GM12864 (cell line): ENCODE results near the gene MATN4.

Experiments used
- DNase-seq: peaks from one replicate; pipeline ENCODE4 v3.0.0-alpha.2; 2011; ENCODE audit warnings: low read depth
- H3K4me3 ChIP-seq: 2 replicates; pipeline ENCODE4 v1.5.1; 2011; ENCODE audit warnings: mild to moderate bottlenecking, low read depth, low read length, control low read depth
- CTCF ChIP-seq: IDR thresholded peaks from 2 replicates; pipeline ENCODE4 v1.5.1; 2011; ENCODE audit warnings: low read depth, mild to moderate bottlenecking, moderate library complexity, low read length, control low read depth, inconsistent platforms; ENCODE audit errors: missing control alignments

MATN4 gene

GRCh38 chr20:45343532-45344167 lies 35.6 kb upstream of the MATN4 start:
- TF ChIP-seq CTCF: no peak
- DNase-seq: no peak
- no peak overlapping the region for H3K4me3 ChIP-seq

DNA sequence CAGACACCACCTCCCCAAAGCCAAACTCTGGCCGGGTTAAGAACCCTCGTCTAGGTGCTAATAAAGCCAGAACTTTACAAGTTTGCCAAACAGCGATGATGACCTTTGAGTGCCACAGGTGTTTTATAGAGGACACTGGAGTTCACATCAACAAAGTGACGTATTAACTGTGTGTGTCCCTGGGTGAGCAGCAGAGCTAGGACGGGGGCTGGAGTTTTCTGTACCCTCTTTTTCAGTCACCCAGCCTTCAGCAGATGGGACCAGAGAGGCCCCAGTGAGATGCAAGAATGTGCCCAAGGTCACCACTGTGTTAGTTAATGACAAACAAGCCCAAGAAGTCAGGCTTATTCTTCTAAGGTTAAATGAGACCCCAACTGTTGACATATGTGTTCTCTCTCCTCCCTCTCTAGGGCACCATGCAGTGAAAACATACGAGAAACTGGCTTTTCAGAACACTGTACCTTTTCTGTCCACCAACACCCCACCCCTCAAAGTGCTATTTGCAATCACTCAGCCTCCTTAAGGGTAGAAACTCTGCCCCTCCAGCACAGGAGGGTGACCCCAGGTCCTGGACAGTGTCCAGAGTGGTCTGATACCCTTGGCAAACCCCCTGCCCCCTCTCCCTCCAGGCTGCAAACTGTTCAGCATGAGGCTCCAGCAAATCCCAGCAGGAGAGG lies 34.9 kb upstream of the MATN4 start:
- no peak for TF ChIP-seq CTCF
- no peak overlapping the region for H3K4me3 ChIP-seq
- no peak for DNase-seq

DNA sequence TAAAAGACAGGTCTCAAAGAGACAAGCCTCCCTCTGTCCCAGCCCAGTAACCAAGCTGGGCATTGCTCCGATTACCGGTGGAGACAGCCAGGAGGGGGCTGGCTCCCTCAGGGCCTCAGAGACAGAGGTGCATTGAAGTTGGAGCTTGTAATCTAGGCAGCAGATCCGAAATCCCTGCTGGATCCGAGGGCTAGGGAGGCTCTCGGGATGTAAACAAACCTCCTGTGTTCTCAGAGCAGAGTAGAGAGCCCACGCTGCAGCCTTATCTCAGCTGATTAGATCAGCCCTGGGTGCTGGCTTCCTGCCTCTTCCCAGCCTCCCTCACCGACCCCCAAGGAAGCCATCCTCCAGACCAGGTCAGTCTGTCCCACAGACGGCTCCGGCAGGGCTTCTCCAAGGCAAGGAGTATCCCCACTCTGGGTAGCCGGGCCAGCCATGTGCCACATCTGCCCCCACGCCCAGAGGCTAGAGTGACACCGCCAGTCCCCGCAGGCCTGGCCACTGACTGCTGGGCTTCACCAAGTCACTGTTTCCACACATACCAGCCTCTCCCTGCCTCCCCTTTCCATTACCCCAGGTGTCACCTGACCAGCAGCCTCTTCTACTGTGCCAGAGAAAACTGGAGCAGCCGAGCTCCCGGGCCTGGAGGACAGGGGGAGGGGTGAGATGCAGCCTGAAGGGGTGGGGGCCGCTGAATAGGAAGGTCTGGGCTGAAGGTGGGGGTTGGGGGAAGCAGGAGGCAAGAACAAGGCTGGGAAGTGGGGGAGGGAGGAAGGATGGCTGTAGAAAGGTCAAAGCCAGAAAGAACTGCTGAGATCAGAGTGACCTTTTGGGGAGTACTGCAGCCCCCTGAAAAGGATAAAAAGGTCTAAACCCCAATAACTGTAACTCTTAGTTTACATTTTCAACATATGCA lies 34.1 kb upstream of the MATN4 start:
- no peak for TF ChIP-seq CTCF
- H3K4me3 ChIP-seq: no peak overlapping the region
- no peak for DNase-seq

- H3K4me3 ChIP-seq: no peak overlapping the region
- TF ChIP-seq CTCF: no peak
- DNase-seq: no peak
Observed at GRCh38 chr20:45341579-45341938, 33.5 kb upstream of the MATN4 start.

- no peak for DNase-seq
- no peak overlapping the region for H3K4me3 ChIP-seq
- TF ChIP-seq CTCF: no peak
Observed at GRCh38 chr20:45340951-45341350, 32.9 kb upstream of the MATN4 start.

DNA sequence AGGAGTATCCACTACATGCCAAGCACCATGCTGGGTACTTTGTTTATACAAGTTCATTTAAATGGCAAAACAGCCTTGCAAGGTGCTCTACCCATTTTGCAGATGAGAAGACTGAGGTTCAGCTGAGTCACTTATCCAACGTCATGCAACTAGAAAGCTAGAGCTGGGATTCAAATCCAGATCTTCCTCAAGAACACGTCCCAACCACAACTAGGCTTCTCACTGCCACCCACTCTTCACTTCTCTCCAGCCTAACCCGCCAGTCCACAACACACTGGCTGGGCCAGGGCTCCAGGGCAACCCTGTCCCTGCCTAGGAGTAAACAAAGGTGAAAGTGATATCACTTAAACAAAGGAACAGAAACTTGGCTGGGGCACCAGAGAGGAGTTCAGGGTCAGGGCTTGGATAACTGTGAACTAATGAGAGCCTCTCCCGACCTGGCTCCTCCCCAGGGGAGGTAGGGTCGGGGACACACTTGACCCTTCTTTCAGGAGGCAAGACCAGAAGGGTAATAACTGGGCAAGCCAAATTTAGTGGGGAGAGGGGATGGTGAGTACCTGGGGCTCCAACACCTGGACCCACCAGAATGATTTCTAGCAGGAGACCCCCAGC lies 32.2 kb upstream of the MATN4 start:
- TF ChIP-seq CTCF: no peak
- DNase-seq: no peak
- no peak overlapping the region for H3K4me3 ChIP-seq
